OCI-LY1 (cell line): ENCODE measurements around the gene OR10V1.

Experiments used
- CTCF ChIP-seq: fragments of 200-600 bp; sonication (generic), shearing (Covaris generic); IDR thresholded peaks from 2 replicates; pipeline ENCODE4 v1.5.1; 2017; ENCODE audit warnings: mild to moderate bottlenecking, antibody characterized with exemption, low read length, moderate library complexity, mixed read lengths
- EZH2 ChIP-seq: fragments of 200-600 bp; sonication (generic), shearing (Covaris generic); IDR thresholded peaks from 2 replicates; pipeline ENCODE4 v1.8.0; 2017; ENCODE audit warnings: borderline replicate concordance, mixed run types, mild to moderate bottlenecking, antibody characterized with exemption, low read length, moderate library complexity, mixed read lengths

- TF ChIP-seq CTCF = no peak
- no peak for TF ChIP-seq EZH2
Measured at GRCh38 chr11:59673291-59673690, 40.4 kb downstream of the OR10V1 start.
